ENCODE measurements around the gene COL15A1.

Gene COL15A1

GRCh38 chr9:99056886-99057664 is 113.4 kb downstream of the COL15A1 start:
- DNase-seq (ENCODE audit: low read depth) = no peak

- peak; percentile 49 for DNase-seq (ENCODE audit: low read depth)
These were observed 114.2 kb downstream of the COL15A1 start for GRCh38 chr9:99057665-99058625.

GRCh38 chr9:99058964-99059921 is 115.5 kb downstream of the COL15A1 start:
- DNase-seq (ENCODE audit: low read depth) = no peak

GRCh38 chr9:99060621-99061020 is 116.9 kb downstream of the COL15A1 start:
- DNase-seq (ENCODE audit: low read depth) = no peak

- no peak for DNase-seq (ENCODE audit: low read depth)
These were observed 118.8 kb downstream of the COL15A1 start for GRCh38 chr9:99062549-99062948.

GRCh38 chr9:99063522-99063921 is 119.8 kb downstream of the COL15A1 start:
- DNase-seq (ENCODE audit: low read depth) = no peak

GRCh38 chr9:99066571-99066970 is 122.9 kb downstream of the COL15A1 start:
- DNase-seq (ENCODE audit: low read depth) = no peak

- DNase-seq (ENCODE audit: low read depth) = no peak
These were observed 125.4 kb downstream of the COL15A1 start for GRCh38 chr9:99069075-99069474.

GRCh38 chr9:99069546-99069945 is 125.8 kb downstream of the COL15A1 start:
- DNase-seq (ENCODE audit: low read depth) = no peak

GRCh38 chr9:99070681-99071080 is 127.0 kb downstream of the COL15A1 start:
- DNase-seq (ENCODE audit: low read depth) = no peak

GRCh38 chr9:99071313-99072039 is 127.8 kb downstream of the COL15A1 start:
- no peak for DNase-seq (ENCODE audit: low read depth)

- DNase-seq (ENCODE audit: low read depth) = no peak
These were observed 128.3 kb downstream of the COL15A1 start for GRCh38 chr9:99072040-99072394.

GRCh38 chr9:99073347-99073746 is 129.6 kb downstream of the COL15A1 start:
- DNase-seq (ENCODE audit: low read depth) = no peak

- DNase-seq (ENCODE audit: low read depth) = no peak
These were observed 130.5 kb downstream of the COL15A1 start for GRCh38 chr9:99073985-99074901.

GRCh38 chr9:99074902-99075245 is 131.2 kb downstream of the COL15A1 start:
- DNase-seq (ENCODE audit: low read depth) = no peak

- no peak for DNase-seq (ENCODE audit: low read depth)
These were observed 131.7 kb downstream of the COL15A1 start for GRCh38 chr9:99075246-99075912.

- no peak for DNase-seq (ENCODE audit: low read depth)
These were observed 132.3 kb downstream of the COL15A1 start for GRCh38 chr9:99076030-99076429.

- peak; percentile 36 for DNase-seq (ENCODE audit: low read depth)
These were observed 132.9 kb downstream of the COL15A1 start for GRCh38 chr9:99076483-99077171.

GRCh38 chr9:99078717-99079116 is 135.0 kb downstream of the COL15A1 start:
- no peak for DNase-seq (ENCODE audit: low read depth)

Data from stimulated activated CD8-positive, alpha-beta memory T cell treated with anti-CD3 and anti-CD28 coated beads, Interleukin-12 subunit alpha, Interleukin-12 subunit beta, amount 100 ng/mL, for 4 hours (primary cell).